Activated T-cell treated with anti-CD3 and anti-CD28 coated beads, Interleukin-2, amount 50 U/mL, for 1 hour (primary cell): ENCODE data around the gene HOMER3.

Experiments
- DNase-seq: peaks from one replicate; pipeline ENCODE4 v3.0.0-alpha.2; 2020

The HOMER3 gene

DNA sequence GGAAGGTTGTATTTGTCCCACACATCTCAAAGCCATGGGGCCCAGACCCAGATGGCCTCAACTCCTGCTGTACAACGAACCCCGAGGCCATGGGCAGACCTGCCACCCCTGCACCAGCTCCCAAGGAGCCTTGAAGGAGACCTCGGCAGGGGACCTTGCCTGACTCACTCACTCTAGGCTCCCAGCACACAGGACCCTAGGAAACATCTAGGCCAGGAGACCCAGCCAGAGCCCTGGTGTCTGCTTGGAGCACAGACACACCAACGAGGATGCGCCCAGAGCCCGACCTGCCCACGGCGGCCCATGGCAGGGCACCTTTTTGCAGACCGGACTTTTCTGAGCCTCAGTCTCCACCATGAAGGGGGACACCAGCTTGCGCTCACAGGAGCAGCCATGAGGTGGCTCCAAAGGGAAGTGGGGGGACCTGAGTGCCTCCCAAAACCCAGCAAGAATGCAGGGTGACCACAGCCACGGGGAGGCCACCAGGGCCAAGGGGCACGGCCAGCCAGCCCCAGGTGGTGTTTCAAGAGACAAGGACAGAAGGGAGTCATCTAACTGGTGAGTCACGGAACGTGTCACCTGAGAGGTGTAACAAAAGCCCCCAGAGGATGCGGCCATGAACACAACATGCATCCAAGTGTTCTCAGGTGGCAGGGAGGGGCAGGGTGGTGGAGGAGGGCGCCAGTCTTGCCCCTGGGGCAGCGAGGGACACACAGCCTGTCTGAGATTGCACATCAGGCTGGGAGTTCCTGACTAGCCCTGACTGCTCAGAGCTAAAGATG lies 40.1 kb downstream of the HOMER3 start:
- DNase-seq: no peak

DNA sequence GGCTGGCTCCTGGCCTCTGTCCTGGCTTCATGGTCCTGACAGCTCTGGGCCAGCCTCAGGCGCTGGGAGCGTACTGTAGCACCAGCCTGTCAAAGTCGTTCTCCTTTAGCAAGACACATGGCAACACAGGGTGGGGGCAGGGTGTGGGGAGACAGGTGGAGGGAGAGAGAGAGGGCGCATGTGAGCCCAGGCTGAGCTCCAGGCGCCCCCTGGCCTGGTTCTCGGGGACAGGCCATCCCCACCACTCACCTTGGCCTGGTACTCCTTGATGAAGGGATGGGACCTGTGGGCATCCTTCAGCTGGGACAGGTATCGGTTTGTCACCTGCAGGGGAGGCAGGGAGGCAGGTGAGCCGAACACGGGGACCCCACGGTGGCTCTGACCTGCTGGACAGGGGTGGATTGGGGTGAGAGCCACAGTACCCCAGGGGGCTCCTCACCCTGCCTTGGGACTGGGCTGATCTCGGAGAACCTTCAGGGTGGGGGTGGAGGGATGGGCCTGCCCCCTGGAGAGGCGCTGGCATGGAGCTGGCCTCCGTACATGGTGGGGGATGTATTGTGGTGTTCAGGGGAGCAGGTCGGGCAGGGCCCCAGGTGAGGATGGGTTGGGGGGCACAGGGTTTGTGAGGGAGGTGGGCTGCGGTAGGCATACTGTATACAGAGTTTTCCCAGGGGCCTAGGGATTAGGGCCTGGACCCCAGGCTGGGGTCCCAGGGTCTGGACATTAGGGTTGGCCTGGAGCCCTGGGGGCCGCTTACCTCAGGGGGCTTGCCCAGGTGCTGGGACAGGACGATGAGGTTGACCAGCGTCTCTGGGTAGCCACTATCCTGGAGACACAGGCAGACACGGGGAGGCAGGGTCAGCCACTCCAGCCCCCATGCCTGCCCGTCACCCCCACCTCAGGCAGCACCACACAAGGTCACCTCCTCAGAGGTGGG lies 41.1 kb downstream of the HOMER3 start:
- DNase-seq: no peak

DNA sequence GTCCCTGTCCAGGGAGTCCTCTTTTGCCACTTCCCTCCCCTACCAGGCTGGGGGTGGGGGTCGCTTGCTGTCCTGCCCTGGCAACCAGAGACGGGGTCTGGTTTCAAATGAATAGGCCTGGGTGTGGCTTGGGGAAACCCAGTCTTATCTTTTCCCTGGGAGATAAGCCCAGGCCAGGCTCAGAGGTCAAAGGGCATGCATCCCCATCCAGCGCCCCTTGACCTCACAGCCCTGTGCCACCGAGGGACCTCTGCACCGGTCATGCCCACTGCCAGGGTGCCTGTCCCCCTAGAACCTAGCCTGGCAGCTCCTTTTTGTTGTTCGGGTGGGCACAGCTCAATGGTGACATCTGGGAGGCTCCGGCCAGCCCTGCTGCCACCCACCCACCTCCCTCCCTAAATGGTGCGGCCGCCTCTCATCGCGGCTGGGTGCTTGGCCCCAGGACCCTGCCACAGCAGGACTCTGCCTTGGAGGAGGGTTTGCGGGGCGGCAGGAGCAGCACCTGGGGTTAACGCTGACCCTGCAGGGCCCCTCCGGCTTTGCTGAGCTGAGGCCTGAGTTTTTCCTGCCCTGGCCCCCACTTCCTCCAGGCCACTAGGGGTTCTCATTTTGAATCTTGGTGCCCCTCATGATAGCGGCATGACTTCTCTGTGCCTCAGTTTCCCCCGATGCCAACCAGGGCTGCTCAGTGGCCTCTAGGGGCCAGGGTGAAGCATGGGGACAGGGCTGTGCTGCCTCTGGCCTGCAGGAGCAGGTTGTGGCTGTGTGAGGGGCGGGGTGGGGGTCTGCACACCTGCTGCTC lies 42.2 kb downstream of the HOMER3 start:
- no peak for DNase-seq

DNA sequence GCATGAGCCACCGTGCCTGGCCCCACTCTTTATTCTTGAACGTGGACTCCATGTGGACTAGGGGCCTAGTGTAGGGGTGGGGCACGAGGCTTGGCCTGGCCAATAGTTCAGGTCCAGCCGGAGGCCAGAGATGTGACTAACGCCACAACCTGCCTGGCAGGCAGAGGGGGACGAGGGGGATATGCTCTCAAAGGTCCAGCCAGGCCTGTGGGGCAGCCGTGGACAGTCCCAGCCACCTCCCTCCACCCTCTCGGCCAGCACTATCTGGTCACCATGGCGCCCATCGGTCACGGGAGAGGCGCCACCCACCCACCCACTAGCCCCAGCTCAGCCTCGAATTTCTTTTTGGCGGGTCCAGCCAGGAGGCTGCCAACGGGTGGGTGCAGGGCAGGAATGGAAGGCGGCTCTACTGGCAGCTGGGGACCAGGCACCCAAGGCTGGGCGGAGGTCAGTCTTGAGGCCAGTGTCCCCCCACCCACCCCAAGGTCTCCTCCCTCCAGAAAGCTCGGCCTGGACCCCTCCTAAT lies 42.9 kb downstream of the HOMER3 start:
- no peak for DNase-seq

DNA sequence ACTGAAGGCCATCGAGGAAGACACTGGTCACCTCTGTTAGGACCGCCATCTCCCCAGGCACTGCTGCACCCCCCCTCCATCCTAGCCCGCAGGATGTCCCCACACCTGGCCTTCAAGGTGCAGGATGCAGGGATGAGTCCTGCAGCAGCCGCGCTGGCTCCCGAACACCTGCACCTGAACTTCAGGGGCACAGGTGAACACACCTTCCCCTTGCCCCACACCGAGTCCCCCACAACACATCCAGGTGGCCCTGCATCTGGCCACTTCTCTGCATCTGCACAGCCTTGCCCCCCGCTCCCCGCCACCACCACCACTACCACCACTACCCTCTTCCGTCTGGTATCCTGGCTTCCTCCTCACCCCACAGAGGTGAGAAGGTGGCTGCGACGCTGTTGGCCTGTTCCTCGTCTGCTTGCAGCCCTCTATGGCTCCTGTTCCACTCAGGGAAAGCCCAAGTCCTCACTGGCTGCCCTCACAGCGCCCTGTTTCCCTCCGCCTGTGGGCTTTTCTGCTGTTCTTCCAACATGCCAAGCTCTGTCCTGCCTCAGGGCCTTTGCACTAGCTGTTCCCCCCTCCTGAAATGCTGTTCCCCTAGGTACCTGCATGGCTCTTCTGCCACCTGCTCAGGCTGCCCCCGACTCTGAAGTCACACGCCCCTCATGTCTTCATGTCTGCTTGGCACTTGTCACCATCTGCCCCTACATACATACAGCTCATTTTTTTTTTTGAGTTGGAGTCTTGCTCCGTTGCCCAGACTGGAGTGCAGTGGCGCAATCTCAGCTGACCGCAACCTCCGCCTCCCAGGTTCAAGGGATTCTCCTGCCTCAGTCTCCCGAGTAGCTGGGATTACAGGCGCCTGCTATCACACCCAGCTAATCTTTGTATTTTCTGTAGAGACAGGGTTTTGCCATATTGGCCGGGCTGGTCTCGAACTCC lies 43.7 kb downstream of the HOMER3 start:
- DNase-seq: no peak

DNA sequence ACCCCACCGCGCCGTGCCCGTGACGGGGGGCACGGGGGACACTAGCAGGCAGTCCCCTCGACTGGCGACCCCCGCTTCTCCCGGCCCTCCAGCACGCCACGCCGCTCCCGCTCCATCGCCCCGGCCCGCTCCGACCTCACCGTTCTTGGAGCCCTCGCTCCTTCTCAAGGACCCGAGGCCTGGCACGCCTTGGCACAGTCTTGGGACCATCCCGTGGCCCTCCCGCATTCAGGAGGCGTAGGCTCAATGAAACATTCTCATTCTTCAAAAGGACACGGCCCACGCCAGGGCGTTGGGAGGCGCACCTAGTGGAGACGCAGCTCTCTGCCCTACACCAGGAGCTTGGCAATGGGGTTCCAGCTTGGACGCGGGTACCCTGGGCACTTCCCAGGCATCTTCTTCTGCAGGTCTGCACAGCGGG lies 44.6 kb downstream of the HOMER3 start:
- DNase-seq: no peak

DNA sequence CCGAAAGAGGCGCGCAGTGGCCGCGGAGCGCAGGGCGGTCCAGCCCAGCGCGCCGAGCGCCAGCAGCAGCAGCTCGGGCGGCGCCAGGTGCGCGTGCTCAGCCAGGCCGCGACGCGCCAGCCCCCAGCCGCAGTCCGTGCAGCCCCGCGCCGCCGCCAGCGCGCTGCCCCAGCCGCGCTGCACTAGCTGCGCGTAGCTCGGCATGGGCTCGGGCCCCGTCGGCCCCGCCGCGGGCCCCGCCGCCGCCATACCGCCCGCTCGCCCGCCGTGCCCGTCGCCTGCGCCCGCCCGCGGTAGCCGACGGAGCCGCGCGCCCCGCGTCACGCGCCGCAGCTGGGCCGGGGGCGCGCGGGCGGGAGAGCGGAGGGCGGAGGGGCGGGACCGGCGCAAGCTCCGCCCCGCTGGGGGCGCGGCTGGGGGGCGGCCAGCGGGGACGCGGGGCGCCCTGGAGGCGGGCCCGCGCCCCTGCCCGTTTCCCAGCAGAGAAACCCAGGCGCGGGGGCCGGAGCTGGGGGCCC lies 45.1 kb downstream of the HOMER3 start, which contains the start of gene CERS1:
TSS of gene CERS1 (minus strand) at position 335 of the 518 bp plus-strand sequence. CDS start at position 249, 86 bp downstream.
- no peak for DNase-seq

DNA sequence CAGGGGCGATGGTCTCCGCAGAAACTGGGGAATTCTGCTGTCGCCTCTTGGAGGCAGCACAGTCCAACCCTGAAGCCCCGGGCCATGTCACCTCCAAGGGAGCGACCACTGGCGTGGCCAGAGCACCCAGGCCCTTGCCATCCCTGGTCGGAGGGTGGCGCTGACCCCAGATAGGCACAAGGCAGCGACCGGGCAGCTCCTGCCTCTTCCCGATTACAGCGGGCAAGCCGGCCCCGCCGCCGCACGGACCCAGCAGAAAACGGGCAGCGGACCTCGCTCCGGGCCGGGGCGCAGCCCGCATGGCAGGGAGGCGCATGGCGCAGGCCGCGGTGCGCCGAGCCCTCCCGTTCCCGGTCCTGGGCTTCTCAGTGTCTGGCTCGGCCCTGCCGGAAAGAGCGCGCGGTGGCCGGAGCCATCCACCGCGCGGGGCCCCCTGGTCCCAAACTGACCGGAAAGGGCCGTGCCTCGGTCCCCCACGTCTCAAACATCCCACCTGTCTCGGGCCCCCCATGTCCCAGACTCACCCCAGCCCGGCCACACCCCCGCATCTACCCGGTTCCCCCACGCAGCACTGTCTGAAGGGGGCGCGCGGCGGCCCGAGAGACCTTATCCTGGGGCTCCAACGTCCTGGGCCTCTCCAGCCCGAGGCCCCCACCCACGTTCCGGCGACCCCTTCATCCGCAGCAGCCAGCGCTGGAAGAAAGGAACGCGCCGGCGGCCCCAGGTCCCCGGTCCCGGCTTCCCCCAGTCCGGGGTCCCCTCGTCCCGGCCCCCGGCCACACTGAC lies 45.8 kb downstream of the HOMER3 start:
- no peak for DNase-seq

DNA sequence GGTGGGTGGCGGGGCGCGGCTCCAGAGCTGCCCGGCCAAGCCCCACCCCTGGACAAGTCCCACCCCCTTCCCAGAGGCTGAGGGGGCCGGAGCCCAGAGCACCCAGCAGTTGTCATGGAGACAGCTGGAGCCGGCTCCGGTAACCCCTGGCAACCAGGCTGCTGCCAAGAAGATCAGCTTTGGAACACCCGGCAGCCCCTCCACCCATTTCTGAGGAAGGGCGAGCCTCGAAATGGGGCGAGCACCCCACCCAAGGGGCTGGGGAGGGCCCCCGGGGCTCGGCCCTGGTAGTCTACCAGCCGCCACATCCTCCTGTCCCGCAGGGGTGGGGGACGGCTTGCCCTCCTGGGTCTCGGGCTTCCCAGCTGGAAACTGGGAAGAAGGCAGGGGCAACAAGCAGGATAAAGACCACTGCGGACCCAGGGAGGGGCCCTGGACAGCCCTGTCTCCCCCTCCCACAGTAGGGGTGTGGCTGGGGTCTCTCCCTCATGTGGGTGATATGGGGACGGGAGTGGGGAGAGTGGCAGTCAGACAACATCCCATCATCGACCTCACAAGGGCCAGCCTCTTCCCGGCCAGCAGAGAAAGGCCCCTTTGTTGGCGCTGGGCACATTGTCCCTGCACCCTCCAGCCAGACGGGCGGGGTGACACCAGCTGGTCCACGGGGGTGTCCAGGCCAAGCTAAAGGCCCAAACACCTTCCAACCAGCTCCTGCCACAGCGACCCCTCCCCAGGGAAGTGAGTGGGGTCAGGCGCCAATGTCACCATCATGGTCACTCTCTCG lies 46.6 kb downstream of the HOMER3 start:
- no peak for DNase-seq

DNA sequence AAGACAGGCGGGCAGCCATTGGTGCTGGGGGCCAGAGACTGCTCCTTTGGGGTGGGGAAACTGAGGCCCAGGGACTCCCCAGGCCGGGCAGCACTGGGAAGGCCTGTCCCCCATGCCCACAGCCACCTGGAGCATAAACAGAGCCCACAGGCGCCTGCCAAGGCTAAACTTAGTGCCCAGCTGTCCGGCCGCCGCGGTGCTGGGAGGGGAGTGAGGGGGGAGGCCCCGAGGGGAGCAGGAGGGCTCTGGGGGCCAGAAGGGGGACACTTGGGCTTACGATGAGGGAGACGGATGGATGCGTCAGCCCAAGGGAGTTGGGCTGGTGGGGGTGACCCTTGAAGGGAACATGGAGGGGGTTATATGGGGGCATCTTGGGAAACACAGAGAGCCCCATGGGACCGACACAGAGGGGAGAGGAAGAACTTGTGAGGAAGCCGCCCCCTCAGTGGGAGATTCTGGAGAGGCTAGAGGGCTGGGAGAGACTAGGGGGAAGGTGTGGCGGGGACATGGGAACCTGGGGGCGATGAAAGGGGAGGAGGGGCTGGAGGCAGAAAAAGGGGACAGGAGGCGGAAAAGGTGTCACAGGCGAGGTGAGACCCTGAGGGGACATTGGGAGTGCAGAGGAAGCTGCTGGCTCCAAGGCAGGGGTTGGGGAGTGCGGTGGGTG lies 47.3 kb downstream of the HOMER3 start:
- DNase-seq: no peak

DNA sequence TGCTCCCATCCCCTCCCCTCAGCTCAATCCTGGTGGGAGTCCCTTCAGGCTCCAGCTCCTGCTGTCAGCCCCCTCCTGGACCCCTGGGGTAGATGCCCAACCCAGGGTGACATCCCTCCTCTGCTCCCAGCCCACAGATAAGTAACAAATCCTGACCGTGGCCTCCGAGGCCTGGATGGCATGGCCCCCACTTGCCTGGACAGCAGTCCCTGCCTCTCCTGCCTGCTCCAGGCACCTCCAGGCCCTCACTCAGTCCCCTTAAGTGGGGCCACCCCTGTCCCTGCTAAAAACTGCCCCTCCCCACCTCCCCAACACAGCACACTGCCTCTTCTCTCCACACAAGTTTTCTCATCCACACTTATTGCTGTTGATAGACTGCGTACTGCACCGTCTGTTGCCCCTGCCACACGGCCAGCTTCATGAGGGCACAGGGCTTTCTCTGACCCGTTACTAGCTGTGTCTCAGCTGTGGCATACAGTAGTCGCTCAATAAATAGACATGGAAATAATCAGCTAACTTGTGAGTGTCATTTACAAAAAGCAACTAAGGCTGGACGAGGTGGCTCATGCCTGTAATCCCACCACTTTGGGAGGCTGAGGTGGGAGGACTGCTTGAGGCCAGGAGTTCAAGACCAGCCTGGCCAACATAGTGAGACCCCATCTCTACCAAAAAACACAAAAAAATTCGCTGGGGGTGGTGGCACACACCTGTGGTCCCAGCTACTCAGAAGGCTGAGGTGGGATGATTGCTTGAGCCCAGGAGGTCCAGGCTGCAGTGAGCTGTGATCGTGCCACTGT lies 50.9 kb downstream of the HOMER3 start:
- no peak for DNase-seq

DNA sequence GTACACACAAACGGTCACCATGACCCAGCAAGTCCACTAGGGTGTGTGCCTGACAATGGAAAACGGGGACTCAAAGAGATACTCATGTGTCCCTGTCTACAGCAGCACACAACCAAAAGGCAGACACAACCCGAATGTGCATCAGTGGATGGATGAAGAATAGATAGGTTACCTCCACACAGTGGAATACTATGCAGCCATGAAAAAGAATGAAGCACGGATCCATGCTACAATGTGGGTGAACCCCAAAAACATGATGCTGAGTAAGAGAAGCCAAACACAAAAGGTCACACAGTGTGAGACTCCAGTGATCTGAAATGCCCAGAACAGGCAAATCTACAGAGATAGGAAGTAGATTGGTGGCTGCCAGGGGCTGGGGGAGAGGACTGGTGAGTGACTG lies 54.0 kb downstream of the HOMER3 start:
- DNase-seq: no peak

DNA sequence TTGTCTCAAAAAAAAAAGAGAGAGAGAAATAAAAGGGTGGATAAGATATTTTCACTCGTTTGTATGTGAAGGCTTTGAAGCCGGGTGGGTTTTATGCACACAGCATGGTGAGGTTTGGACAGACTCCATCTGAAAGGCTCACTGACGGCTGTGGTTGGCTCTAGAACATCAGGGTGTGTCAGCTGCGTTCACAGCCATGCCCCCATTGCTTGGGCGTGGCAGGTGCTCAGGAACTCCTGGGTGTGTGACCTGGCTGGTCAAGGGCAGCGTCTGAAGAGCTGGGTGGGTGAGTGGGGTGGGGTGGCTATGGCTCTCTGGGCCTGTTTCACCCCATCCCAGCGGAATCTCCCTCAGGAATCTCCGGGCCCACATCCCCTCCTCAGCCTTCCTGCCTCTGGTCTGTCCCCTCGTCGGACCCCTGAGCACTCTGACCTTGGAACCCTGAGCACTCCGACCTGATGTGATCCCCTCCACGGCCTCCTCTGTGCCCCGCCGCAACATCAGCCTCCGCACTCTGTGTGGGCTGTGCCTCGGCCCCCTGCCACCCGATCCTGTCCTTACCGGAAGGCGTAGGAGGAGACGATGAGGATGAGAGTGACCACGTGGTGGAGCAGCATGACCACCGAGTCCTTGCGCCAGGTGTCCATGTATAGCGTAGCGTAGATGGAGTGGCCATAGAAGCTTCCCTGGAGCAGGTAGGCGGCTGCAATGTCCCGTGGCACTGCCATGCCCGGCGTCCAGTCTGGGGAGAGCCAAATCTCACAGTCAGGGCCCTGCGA lies 57.3 kb downstream of the HOMER3 start:
- no peak for DNase-seq

DNA sequence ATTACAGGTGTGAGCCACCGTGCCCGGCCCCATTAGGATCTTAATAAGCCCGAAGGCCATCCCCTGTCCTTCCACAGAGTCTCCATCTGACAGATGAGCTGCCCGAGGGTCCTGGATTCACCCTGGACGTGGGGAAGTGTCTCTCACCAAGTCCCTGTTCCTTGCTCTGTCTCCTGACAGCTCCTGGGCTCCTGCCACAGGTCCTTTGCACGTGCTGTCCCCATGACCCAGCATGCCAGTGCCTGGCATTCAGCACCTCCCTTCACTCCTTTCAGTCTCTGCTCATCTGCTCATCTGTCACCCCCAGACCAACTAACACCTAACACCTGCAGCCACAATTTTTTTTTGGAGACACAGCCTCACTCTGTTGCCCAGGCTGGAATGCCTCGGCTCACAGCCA lies 59.5 kb downstream of the HOMER3 start:
- DNase-seq: no peak

DNA sequence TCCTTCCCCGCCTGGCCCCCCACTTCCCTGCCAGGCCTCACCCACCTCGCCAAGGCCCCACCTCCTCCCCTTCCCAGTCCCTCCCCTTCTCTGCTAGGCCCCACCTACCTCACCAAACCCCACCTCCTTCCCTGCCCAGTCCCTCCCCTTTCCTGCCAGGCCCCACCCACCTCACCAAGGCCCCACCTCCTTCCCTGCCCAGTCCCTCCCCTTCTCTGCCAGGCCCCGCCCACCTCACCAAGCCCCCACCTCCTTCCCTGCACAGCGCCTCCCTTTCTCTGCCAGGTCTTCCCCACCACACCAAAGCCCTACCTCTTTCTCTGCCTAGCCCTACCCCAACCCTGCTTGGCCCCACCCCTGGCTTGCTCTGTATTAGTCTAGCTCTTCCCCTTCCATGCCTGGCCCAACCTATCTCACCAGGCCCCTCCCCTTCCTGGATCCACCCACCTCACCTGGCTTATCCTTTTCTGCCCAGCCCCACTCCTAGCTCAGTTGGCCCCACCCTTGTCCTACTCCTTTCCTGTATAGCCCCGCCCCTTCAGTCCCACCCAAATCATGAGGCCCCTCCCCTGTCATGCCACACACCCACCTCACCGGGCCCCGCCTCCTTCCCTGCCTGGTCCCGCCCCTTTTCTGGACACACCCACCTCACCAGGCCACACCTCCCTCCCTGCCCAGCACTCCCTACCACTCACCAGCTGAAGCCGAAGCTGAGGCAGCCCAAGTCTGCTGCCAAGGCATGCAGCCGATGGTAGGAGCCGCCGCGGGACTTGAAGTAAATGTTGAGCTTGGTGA lies 61.2 kb downstream of the HOMER3 start:
- DNase-seq: no peak
